NCI-H82 (cell line): ENCODE results near the gene ATP5F1C.

Experiments used
- DNase-seq: peaks from one replicate; lab custom pipeline; 2025; lab: John Stamatoyannopoulos, UW

Gene ATP5F1C

GRCh38 chr10:7853226-7853842, 65.4 kb downstream of the ATP5F1C start:
- DNase-seq: no peak

GRCh38 chr10:7853890-7854289, 65.9 kb downstream of the ATP5F1C start:
- DNase-seq: no peak

- no peak for DNase-seq
Measured at GRCh38 chr10:7855205-7855604, 67.2 kb downstream of the ATP5F1C start.

- DNase-seq: no peak
Measured at GRCh38 chr10:7856678-7857077, 68.7 kb downstream of the ATP5F1C start.

- DNase-seq: no peak
Measured at GRCh38 chr10:7857262-7857661, 69.3 kb downstream of the ATP5F1C start.
